Retinal pigment epithelial cell (primary cell): ENCODE measurements around the gene RTN4IP1.

Experiments
- DNase-seq: peaks from one replicate; pipeline ENCODE4 v3.0.0-alpha.2; 2010; ENCODE audit warnings: low read depth
- H3K4me3 ChIP-seq: 2 replicates; pipeline ENCODE4 v1.5.1; 2011; ENCODE audit warnings: mild to moderate bottlenecking, low read length, control low read depth, moderate library complexity
- TF ChIP-seq, protein P1 (sequence below): conservative IDR thresholded peaks from 2 replicates; pipeline ENCODE4 v1.5.1; 2011; ENCODE audit warnings: low read depth, low read length, control low read depth, inconsistent platforms

The RTN4IP1 gene

DNA sequence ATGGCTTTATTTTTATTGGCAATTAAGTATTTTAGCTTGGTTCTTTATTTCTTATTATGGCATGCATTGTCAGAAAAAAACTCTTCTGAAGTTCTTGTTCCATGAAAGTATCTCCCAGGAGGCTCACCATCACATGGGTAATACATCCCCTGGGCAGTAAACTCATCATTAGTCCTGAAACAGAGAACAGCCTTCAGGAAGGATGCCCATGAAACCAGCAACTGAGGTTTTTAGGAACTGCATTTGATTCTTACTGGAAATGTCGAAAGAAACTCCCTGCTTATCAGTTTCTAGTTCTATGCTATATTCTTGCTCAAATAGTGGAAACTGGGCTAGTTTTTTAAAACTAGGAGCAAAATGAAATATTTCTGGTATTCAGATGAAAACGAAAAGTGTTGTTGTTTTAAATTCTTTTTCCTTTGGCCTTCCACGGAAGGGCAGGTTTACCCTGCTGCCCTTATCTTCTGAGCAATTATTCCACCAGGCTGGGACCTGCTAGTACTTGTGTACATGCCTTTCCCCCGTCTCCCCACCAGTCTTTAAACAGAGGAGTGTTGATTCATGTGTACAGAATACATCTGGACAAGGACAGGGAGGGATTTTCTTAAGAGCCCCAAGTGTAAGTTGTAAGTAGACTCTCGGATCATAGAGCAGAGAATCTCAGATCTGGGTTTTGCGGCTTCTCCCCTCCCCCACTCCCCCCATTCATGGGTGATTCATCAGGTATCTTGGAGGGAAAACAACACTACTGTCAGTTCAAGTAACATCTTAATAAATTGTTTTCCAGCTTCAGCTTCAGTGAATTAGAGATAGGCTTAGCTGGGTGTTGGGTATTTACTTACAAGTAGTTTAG is 81.5 kb downstream of the RTN4IP1 start:
- H3K4me3 ChIP-seq, result no peak overlapping the region
- TF ChIP-seq, protein P1, sequence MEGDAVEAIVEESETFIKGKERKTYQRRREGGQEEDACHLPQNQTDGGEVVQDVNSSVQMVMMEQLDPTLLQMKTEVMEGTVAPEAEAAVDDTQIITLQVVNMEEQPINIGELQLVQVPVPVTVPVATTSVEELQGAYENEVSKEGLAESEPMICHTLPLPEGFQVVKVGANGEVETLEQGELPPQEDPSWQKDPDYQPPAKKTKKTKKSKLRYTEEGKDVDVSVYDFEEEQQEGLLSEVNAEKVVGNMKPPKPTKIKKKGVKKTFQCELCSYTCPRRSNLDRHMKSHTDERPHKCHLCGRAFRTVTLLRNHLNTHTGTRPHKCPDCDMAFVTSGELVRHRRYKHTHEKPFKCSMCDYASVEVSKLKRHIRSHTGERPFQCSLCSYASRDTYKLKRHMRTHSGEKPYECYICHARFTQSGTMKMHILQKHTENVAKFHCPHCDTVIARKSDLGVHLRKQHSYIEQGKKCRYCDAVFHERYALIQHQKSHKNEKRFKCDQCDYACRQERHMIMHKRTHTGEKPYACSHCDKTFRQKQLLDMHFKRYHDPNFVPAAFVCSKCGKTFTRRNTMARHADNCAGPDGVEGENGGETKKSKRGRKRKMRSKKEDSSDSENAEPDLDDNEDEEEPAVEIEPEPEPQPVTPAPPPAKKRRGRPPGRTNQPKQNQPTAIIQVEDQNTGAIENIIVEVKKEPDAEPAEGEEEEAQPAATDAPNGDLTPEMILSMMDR, result no peak
- peak; percentile 59 for DNase-seq

DNA sequence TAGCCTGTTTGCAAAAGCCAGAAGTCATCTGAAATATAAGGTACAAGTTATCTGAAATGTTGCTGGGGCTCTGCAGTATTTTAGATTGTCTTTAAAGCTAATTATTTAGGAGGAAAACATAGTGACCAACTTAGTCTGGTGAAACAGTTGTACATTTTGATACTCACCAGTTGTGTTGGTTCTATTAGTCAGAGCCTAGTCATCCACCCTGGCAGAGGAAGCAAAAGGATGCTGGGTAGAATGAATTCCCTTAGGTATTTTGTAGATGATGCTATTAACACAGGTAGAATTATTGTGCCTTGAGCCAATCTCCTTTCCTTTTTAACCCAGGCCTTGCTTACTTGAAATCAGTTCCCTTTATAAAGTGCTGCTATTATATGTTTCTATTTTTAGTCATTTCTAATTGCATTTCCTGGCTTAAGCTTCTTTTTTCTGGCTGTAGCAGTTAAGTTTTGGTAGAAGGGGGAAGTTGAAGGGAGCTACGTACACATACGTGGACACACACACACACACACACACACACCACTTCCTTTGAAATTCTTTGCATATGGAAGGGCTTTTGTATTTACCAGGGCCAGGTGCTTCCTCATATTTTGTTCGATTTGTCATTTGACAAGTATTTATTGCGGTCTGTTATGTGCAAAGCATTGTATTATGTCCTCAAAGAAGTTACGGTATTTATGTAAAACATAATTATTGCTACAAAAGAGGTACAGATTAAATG is 82.4 kb downstream of the RTN4IP1 start:
- TF ChIP-seq, protein P1, result no peak
- DNase-seq, result no peak
- H3K4me3 ChIP-seq, result no peak overlapping the region

DNA sequence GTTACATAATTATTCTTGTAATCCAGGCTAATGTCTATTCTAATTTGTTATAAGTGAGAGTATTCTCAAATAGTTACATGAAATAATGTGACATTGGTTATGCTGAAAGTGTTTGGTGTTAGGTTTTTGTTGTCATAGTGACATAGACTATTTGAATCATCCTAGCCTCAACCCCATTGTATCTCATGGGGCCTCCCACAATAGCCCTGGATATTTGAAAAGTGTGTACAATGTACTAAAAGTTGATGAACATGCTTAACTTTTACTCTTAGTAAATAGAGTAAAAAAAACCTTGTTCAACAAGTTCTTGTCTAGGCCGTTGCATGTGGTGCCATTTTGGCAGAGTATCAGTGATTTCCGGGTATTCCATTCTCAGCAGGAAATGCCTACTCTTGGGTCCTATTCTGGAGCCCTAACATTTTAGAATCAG is 83.0 kb downstream of the RTN4IP1 start:
- H3K4me3 ChIP-seq, result no peak overlapping the region
- no peak for DNase-seq
- TF ChIP-seq, protein P1, result no peak

DNA sequence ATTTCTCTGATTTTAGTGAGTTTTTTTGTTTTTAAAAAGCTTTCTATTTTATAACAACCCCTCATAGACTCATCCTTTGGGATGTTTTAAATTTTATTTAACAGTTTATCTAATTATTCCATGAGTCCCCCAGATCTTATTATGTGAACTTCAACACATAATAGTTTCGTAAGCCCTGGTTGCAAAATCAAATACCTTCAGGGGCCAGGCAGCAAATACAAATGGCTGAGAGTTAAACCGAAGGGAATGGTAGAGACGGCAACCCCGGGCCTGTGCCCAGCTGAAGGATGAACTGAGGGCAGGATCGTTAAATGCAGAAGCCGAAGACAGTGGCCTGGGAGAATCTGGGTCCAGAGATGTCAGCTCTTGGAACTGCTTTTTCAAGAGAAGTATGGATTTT is 88.4 kb downstream of the RTN4IP1 start:
- TF ChIP-seq, protein P1, result no peak
- DNase-seq, result no peak
- no peak overlapping the region for H3K4me3 ChIP-seq

DNA sequence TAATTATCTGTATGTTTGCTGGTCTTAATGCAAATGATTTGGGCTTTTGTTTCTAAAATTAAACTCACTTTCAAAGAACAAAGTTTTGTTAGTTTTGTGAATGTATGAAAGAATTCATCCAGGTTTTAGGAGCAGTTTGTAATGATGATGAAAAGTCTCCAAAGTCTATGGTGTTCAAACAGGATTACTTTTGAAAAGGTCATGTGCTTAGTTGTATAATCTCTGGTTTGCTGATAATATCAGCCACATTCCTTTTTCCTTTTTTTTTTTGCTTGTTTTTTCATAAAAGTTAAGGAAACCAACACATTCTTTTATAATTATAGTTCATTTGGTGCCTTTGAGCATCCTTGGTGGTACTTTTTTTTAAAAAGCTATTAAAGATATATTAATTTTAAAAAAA is 88.9 kb downstream of the RTN4IP1 start:
- no peak overlapping the region for H3K4me3 ChIP-seq
- TF ChIP-seq, protein P1, result no peak
- DNase-seq, result no peak

DNA sequence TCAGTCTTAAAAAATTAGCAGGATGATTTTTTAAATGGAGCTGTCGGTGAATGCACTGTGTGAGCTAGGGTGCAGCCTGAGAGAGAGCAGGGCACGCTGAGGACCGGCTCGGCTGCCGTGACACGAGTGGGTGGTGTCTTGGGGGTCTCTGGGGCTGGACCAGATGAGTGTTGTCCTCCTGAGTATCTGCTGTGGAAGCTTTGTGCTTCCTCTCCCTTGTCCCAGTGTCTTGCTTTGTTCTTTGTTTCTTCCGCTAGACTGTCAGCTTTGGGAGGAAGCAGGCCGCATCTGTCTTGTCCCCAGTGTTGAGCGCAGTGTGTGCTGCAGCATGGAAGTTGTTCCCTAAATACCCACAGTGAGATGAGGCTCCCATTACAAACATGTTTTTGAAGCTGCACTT is 89.4 kb downstream of the RTN4IP1 start:
- TF ChIP-seq, protein P1, result no peak
- DNase-seq, result no peak

More for the DNA sequence above, 89.4 kb downstream of the RTN4IP1 start:
- H3K4me3 ChIP-seq, result no peak overlapping the region
